Stomach (tissue), 4 donors: Measurements from ENCODE around the gene CCR5.

ENCODE experiments used
- EP300 ChIP-seq: sonication (generic); formaldehyde crosslinking; IDR thresholded peaks from one replicate; pipeline ENCODE4 v1.6.1; 2017; ENCODE audit warnings: antibody characterized with exemption
- POLR2A ChIP-seq, 4 donors: fragments of 450-650 bp; IDR thresholded peaks; one replicate each; pipeline ENCODE4 v1.6.1; 2016; ENCODE audit warnings: antibody characterized with exemption in 4 of 4, control low read depth in 2 of 4, mild to moderate bottlenecking in 1 of 4, moderate library complexity in 1 of 4
- TF ChIP-seq, protein P1 (sequence below), 7 experiments: fragments of 450-650 bp in 4 of 7; fragments of 200-600 bp in 3 of 7; sonication (generic) in 3 of 7; IDR thresholded peaks; one replicate each; pipeline ENCODE4 v1.5.1; 2016 to 2019; ENCODE audit warnings: antibody characterized with exemption in 7 of 7, control low read depth in 2 of 7, mild to moderate bottlenecking in 1 of 7

DNA sequence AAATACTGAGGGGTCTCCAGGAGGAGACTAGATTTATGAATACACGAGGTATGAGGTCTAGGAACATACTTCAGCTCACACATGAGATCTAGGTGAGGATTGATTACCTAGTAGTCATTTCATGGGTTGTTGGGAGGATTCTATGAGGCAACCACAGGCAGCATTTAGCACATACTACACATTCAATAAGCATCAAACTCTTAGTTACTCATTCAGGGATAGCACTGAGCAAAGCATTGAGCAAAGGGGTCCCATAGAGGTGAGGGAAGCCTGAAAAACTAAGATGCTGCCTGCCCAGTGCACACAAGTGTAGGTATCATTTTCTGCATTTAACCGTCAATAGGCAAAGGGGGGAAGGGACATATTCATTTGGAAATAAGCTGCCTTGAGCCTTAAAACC, 4.5 kb downstream of the CCR5 start:
- TF ChIP-seq, protein P1, sequence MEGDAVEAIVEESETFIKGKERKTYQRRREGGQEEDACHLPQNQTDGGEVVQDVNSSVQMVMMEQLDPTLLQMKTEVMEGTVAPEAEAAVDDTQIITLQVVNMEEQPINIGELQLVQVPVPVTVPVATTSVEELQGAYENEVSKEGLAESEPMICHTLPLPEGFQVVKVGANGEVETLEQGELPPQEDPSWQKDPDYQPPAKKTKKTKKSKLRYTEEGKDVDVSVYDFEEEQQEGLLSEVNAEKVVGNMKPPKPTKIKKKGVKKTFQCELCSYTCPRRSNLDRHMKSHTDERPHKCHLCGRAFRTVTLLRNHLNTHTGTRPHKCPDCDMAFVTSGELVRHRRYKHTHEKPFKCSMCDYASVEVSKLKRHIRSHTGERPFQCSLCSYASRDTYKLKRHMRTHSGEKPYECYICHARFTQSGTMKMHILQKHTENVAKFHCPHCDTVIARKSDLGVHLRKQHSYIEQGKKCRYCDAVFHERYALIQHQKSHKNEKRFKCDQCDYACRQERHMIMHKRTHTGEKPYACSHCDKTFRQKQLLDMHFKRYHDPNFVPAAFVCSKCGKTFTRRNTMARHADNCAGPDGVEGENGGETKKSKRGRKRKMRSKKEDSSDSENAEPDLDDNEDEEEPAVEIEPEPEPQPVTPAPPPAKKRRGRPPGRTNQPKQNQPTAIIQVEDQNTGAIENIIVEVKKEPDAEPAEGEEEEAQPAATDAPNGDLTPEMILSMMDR (IDR thresholded peaks at IDR 0.05), result no peak
- TF ChIP-seq POLR2A (IDR thresholded peaks at IDR 0.05), result no peak
- no peak for TF ChIP-seq EP300
